Measurements from ENCODE around the gene EXOC3L4.
A peak's percentile ranks its signal among the peaks of the same experiment; 100 is the strongest.

Gene EXOC3L4

DNA sequence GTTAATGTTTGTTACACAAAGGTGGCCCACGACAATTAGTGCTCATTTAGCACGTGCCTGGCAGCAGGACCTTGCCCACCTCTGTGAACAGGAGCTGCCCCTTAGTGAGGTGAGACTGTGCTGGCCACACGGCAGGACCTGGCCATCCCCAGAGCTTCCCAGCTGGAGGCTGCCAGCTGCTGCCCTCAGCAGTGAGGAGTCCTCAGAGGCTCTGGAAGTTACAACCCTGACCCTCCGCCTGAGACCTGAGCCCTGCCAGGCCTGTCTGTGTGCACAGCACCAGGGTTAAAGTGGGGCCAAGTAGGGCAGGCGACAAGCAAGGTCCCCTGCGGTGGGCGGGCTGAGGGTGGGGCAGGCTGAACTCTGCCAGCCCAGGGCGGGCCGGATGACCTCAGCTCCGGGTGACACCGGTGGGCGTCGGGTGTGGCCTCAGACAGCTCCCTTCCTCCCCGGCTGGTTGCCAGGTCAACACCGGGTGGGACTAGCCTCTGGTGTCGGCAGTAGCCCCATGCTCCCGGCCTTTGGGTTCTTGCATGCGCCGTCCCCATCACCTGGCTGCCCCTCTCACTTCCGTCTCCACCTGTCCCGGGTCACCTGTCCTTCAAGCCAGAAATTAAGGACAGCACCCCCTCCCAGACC lies 19.7 kb upstream of the EXOC3L4 start:
- DNase-seq (ENCODE audit: insufficient read length, low spot score): no peak
- peak; percentile 70 for FAIRE-seq
- no peak for TF ChIP-seq POLR2AphosphoS5 (IDR thresholded peaks at IDR 0.05; ENCODE audit: low read depth, low read length)
- TF ChIP-seq PAX5 (IDR thresholded peaks at IDR 0.05; ENCODE audit: insufficient read depth, low read length, severe bottlenecking): no peak
- no peak for TF ChIP-seq POU2F2 (IDR thresholded peaks at IDR 0.05; ENCODE audit: low read depth, low read length)
- TF ChIP-seq SPI1 (IDR thresholded peaks at IDR 0.05; ENCODE audit: low read depth, low read length): no peak
- TF ChIP-seq POLR2A (IDR thresholded peaks at IDR 0.05; ENCODE audit: low read depth, low read length): no peak
- no peak for TF ChIP-seq TAF1 (IDR thresholded peaks at IDR 0.05; ENCODE audit: low read depth, low read length)

DNA sequence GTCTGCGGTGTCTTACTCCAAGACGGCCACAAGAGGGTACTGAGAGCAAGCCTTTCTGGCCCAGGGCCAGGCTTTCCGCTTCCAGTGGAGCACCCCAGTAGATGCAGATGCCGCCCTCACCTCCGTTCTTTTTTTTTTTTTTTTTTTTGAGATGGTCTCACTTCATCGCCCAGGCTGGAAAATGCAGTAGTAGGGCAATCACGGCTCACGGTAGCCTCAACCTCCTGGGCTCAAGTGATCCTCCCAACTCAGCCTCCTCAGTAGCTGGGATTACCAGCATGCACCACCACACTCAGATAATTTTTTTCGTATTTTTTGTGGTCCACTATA lies 16.1 kb upstream of the EXOC3L4 start:
- FAIRE-seq: peak; percentile 77
- peak; percentile 79 for DNase-seq (ENCODE audit: insufficient read length, low spot score)

DNA sequence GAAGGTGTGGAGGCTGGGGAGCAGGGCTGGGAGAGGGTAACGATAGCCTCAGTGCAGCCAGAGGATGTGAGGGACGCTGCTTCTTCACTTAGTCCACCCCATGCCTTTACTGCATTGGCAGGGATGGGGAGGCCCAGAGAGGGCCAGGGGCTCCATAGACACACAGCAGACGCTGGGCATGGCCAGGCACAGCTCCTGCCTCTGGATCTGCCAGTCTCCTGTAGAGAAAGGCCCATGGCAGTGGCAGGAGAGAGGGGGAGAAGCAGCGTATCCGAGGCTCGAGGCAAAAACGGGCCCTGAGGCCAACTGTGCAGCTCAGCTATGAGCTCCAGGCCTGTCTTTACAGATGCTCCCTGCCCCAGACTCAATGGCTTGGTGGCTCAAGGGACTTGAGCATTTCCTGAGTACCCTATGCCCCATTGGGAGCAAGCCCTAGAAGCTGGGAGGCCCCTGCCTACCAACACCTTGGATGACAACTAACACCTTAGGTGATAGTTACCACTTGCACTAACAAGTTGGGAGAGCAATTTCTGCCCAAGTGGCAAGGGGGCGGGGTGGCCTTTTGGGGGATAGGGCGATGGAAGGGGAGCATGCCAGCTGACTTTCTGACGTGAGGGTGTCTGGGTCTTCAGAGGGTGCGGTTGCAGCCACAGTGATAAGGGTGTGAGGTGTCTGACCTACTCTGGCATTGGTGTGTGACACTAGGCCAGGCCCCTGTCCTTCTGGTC lies 15.5 kb upstream of the EXOC3L4 start:
- DNase-seq (ENCODE audit: insufficient read length, low spot score): no peak
- TF ChIP-seq POLR2A (IDR thresholded peaks at IDR 0.05; ENCODE audit: low read depth, low read length) (no peak), POU2F2 (IDR thresholded peaks at IDR 0.05; ENCODE audit: low read depth, low read length) (no peak), TAF1 (IDR thresholded peaks at IDR 0.05; ENCODE audit: low read depth, low read length) (no peak), POLR2AphosphoS5 (IDR thresholded peaks at IDR 0.05; ENCODE audit: low read depth, low read length) (no peak), PAX5 (IDR thresholded peaks at IDR 0.05; ENCODE audit: insufficient read depth, low read length, severe bottlenecking) (no peak), SPI1 (IDR thresholded peaks at IDR 0.05; ENCODE audit: low read depth, low read length) (no peak)
- FAIRE-seq: no peak

More for the DNA sequence above, 16.1 kb upstream of the EXOC3L4 start:
- no peak for TF ChIP-seq PAX5 (IDR thresholded peaks at IDR 0.05; ENCODE audit: insufficient read depth, low read length, severe bottlenecking)
- no peak for TF ChIP-seq POU2F2 (IDR thresholded peaks at IDR 0.05; ENCODE audit: low read depth, low read length)
- no peak for TF ChIP-seq POLR2AphosphoS5 (IDR thresholded peaks at IDR 0.05; ENCODE audit: low read depth, low read length)
- no peak for TF ChIP-seq TAF1 (IDR thresholded peaks at IDR 0.05; ENCODE audit: low read depth, low read length)
- TF ChIP-seq SPI1 (IDR thresholded peaks at IDR 0.05; ENCODE audit: low read depth, low read length): no peak
- no peak for TF ChIP-seq POLR2A (IDR thresholded peaks at IDR 0.05; ENCODE audit: low read depth, low read length)

DNA sequence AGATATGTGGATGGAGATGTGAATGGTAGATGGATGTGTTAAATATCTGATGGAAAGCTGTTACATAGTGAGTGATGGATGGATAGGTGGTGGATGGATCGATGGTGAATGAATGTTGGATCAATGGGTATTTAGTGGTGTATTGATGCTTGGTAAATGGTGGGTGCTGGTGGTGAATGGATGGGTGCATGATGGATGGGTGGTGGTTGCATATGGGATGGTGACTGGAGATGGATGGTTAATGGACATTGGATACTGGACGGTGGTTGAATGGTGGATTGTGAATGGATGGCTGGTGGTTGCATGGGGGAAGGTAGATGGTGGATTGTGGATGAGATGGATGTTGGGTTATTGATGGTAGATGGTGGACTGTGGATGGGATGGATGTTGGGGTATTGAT lies 12.6 kb upstream of the EXOC3L4 start:
- no peak for TF ChIP-seq POLR2AphosphoS5 (IDR thresholded peaks at IDR 0.05; ENCODE audit: low read depth, low read length)
- TF ChIP-seq PAX5 (IDR thresholded peaks at IDR 0.05; ENCODE audit: insufficient read depth, low read length, severe bottlenecking): no peak
- no peak for TF ChIP-seq TAF1 (IDR thresholded peaks at IDR 0.05; ENCODE audit: low read depth, low read length)
- TF ChIP-seq SPI1 (IDR thresholded peaks at IDR 0.05; ENCODE audit: low read depth, low read length): no peak
- TF ChIP-seq POLR2A (IDR thresholded peaks at IDR 0.05; ENCODE audit: low read depth, low read length): no peak
- TF ChIP-seq POU2F2 (IDR thresholded peaks at IDR 0.05; ENCODE audit: low read depth, low read length): no peak

DNA sequence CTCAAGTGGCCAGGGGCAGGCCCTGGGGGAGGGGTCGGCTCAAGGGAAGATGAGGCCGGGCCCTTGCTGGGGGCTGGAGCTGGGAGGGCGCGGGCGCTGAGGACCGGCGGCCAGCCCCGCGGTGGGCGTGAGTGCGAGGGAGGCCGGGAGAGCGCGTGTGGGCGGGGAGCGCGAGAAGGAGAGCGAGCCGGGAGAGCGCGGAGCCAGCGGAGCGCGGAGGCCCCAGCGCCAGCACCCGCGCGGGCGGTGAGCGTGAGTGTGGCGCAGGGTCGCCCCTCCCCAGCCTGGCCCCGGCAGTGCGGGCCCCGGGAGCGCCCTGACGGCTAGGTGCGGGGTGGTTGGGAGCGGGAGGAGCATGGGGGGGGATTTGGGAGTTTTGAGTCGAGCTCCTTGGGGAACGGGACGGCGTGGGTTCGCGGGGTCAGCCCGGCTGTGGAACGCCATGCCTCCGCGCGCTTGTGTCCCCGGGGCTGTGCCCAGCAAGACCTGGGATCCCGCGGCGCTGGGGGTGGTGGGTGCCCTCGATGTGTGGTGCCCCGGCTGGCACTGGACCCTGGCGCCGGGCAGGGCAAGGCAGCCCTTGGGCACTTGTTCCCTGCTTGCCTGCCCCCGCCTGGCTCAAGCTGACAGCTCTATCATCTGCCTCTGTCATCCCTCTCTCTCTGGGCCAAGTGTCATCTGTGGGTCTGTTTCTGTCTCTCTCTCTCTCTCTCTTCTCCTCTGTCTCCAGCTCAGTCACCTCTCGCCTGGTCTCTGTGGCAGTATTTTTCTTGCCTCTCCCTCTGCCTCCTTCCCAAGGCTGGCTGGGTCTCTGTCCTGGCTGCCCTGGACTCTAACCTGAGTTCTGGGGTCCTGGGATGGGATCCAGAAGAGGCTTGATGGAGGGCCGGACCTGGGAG lies 10.3 kb upstream of the EXOC3L4 start, which contains the start of gene LBHD2:
Gene LBHD2, plus strand, starts transcription at position 190 of the 899 bp plus-strand sequence. CDS start 1,803 bp downstream, outside the sequence.
- DNase-seq (ENCODE audit: insufficient read length, low spot score): peak; percentile 22
- TF ChIP-seq PAX5 (IDR thresholded peaks at IDR 0.05; ENCODE audit: insufficient read depth, low read length, severe bottlenecking): no peak
- no peak for TF ChIP-seq TAF1 (IDR thresholded peaks at IDR 0.05; ENCODE audit: low read depth, low read length)
- TF ChIP-seq POU2F2 (IDR thresholded peaks at IDR 0.05; ENCODE audit: low read depth, low read length): no peak
- no peak for TF ChIP-seq POLR2A (IDR thresholded peaks at IDR 0.05; ENCODE audit: low read depth, low read length)
- TF ChIP-seq POLR2AphosphoS5 (IDR thresholded peaks at IDR 0.05; ENCODE audit: low read depth, low read length): no peak
- no peak for TF ChIP-seq SPI1 (IDR thresholded peaks at IDR 0.05; ENCODE audit: low read depth, low read length)
- FAIRE-seq: no peak

More for the DNA sequence above, 12.6 kb upstream of the EXOC3L4 start:
- FAIRE-seq (peak; percentile 20), DNase-seq (ENCODE audit: insufficient read length, low spot score) (no peak)

DNA sequence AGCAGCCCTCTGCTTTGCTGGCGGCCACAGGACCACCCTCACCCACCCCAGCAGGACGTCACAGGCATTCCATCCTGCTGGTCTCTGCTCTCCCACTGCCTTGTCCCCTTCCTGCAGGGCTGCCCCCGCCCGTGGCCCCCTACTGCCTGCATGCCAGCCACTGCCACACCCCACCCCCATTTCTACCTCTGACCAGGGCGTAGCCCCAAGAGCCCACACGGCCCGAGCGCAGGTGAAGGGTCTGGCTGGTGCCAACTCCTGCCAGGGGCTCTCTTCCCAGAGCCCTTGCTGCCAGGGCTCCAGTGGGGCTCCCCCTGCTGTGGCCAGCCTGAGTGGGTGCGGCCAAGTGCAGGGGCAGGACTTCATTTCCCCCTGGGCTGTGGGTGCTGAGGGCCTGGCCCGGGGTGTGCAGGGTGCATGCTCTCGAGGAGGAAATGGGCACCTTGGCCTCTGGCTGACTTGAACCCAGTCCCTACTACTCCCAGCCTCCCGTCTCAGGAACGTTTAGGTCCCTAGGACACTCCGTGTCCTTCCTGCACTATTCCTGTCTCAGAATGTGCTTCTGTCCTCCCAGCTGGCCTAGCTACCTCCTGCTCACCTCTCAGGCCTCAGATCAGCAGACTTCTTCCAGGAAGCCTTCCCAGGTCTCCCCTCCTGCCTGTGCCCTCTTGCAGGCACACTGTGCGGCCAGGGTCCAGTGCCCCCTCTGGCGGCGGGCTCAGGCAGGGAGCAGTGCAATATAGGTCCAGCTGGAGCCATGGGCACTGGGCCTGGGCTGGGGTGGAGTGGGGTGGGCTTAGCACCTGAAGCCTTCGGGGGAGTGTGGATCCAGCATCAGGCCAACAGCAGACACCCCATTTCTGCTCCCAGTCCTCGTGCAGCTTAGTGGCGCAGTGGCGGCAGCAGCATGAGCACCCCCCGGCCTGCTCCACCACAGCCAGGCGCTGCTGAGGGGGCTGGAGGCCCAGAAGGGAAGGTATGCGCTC lies 9.1 kb upstream of the EXOC3L4 start:
- no peak for TF ChIP-seq SPI1 (IDR thresholded peaks at IDR 0.05; ENCODE audit: low read depth, low read length)
- TF ChIP-seq TAF1 (IDR thresholded peaks at IDR 0.05; ENCODE audit: low read depth, low read length): no peak
- TF ChIP-seq POLR2A (IDR thresholded peaks at IDR 0.05; ENCODE audit: low read depth, low read length): no peak
- TF ChIP-seq PAX5 (IDR thresholded peaks at IDR 0.05; ENCODE audit: insufficient read depth, low read length, severe bottlenecking): no peak
- no peak for TF ChIP-seq POU2F2 (IDR thresholded peaks at IDR 0.05; ENCODE audit: low read depth, low read length)
- no peak for TF ChIP-seq POLR2AphosphoS5 (IDR thresholded peaks at IDR 0.05; ENCODE audit: low read depth, low read length)
- FAIRE-seq (no peak), DNase-seq (ENCODE audit: insufficient read length, low spot score) (no peak)

DNA sequence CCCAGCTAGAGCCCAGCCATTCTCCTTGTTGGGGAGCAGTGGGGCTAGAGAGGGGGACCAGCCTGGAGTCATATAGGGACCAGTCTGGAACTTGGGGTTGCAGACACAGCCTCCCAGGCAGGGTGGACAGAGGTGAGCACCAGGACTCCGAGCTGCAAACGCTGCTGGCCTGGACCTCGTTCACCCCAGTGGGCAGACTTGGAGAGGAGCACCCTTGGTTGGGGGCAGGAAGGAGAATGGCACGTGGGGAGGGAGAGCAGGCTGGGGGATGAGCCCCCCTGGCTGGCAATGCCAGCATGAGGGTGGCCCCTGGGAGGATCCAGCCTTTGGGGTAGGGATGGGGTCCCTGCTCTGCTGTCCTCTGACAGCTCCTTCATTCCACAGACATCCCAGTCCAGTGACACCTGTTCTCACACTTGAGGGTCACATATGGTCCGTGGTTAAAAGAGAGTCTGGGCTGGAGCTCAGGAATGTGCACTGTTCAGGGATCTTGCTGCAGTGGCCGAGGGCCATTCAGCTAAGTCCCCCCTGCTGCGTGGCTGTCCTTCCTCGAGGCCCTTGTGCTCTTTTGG lies 7.7 kb upstream of the EXOC3L4 start:
- FAIRE-seq (no peak), DNase-seq (ENCODE audit: insufficient read length, low spot score) (no peak)
- TF ChIP-seq TAF1 (IDR thresholded peaks at IDR 0.05; ENCODE audit: low read depth, low read length) (no peak), POLR2AphosphoS5 (IDR thresholded peaks at IDR 0.05; ENCODE audit: low read depth, low read length) (no peak), PAX5 (IDR thresholded peaks at IDR 0.05; ENCODE audit: insufficient read depth, low read length, severe bottlenecking) (no peak), SPI1 (IDR thresholded peaks at IDR 0.05; ENCODE audit: low read depth, low read length) (no peak), POU2F2 (IDR thresholded peaks at IDR 0.05; ENCODE audit: low read depth, low read length) (no peak), POLR2A (IDR thresholded peaks at IDR 0.05; ENCODE audit: low read depth, low read length) (no peak)
